Stomach (tissue), 9 donors: ENCODE results near the gene NHSL1. TPM values are rescaled to one million over a fixed set of nuclear protein-coding genes. Genes with fewer than 3 reads are reported as not detected.

Experiments used
- DNase-seq, 2 donors: peaks; one replicate each; pipeline versions ENCODE4 v3.0.0 to v3.0.0-alpha.2; 2013 to 2019
- H3K27ac ChIP-seq, 5 donors: fragments of 200-600 bp in 4 of 5; sonication (generic) in 4 of 5; one replicate each; pipeline ENCODE4 v1.5.1; 2013 to 2019; ENCODE audit warnings: mild to moderate bottlenecking in 1 of 5, moderate library complexity in 1 of 5
- H3K27me3 ChIP-seq, 3 donors: fragments of 200-600 bp; sonication (generic); one replicate each; pipeline ENCODE4 v1.5.1; 2017 to 2019; ENCODE audit warnings: mixed run types in 1 of 3
- H3K36me3 ChIP-seq, 4 donors: fragments of 200-600 bp; sonication (generic); 1 replicate in 3 of 4; 2 replicates in 1 of 4; pipeline ENCODE4 v1.5.1; 2016 to 2019
- H3K4me1 ChIP-seq, 4 donors: fragments of 200-600 bp; sonication (generic); one replicate each; pipeline ENCODE4 v1.5.1; 2016 to 2019
- H3K4me3 ChIP-seq, 4 donors: fragments of 200-600 bp; sonication (generic) in 3 of 4; one replicate each; pipeline ENCODE4 v1.5.1; 2016 to 2019; ENCODE audit warnings: mild to moderate bottlenecking in 1 of 4
- H3K9me3 ChIP-seq, 4 donors: fragments of 200-600 bp; sonication (generic); one replicate each; pipeline ENCODE4 v1.5.1; 2016 to 2019
- CTCF ChIP-seq, 7 experiments: fragments of 450-650 bp in 4 of 7; fragments of 200-600 bp in 3 of 7; sonication (generic) in 3 of 7; IDR thresholded peaks; one replicate each; pipeline ENCODE4 v1.5.1; 2016 to 2019; ENCODE audit warnings: antibody characterized with exemption in 7 of 7, control low read depth in 2 of 7, mild to moderate bottlenecking in 1 of 7
- EP300 ChIP-seq: sonication (generic); formaldehyde crosslinking; IDR thresholded peaks from one replicate; pipeline ENCODE4 v1.6.1; 2017; ENCODE audit warnings: antibody characterized with exemption
- POLR2A ChIP-seq, 4 donors: fragments of 450-650 bp; IDR thresholded peaks; one replicate each; pipeline ENCODE4 v1.6.1; 2016; ENCODE audit warnings: antibody characterized with exemption in 4 of 4, control low read depth in 2 of 4, mild to moderate bottlenecking in 1 of 4, moderate library complexity in 1 of 4
- POLR2AphosphoS5 ChIP-seq, 3 donors: sonication (generic); formaldehyde crosslinking; IDR thresholded peaks; one replicate each; pipeline ENCODE4 v1.6.1; 2016; ENCODE audit warnings: antibody characterized with exemption in 3 of 3
- WGBS, 5 donors: extraction: QIAGEN DNeasy Blood & Tissue Kit in 3 of 5; methylation state at CpG; one replicate each; pipeline versions ENCODE4 v1.1.5 to v1.1.7; 2013 to 2018; 5-methylcytosine and 5-hydroxymethylcytosine counted together
- intact Hi-C: fragments of 100-400 bp; cut with DNase I; formaldehyde crosslinking; loops from one replicate; pipeline ENCODE4 v1.15.1; 2023; ENCODE audit warnings: low total_unique reads
- polyA plus RNA-seq, 3 donors: library from polyadenylated mRNA; stranded (reverse); fragments of 200-250 nt; gene quantifications; one replicate each; pipeline ENCODE4 v1.2.3, GENCODE V29; 2013
- total RNA-seq, 5 donors: library from RNA; depleted of rRNA; stranded (reverse); fragments of >200 nt; gene quantifications; one replicate each; pipeline versions ENCODE4 v1.1.0 to v1.2.3, GENCODE V29; 2014 to 2016
- donor health status: healthy with polysubstance abuse.
- donor health status: Bipolar disorder and iron deficiency.
- donor health status: healthy.

Gene NHSL1
- total and polyA plus RNA-seq, 8 donors = 1.8 to 44.6 (median 27.4) TPM

- Histone ChIP-seq H3K27ac (peak overlapping the region in 4 of 5 donors; percentile 44 to 68 (median 58)), H3K9me3 (no peaks in the 10 kb centered on the region), H3K4me1 (peaks cover 6 to 57% (median 43%) of the 10 kb centered on the region in 4 donors), H3K27me3 (no peaks in the 10 kb centered on the region), H3K36me3 (no peaks in the 10 kb centered on the region), H3K4me3 (peak overlapping the region in 1 of 4 donors; percentile 28)
- 44 to 61% (median 57%) methylated on average over 3 of the region's 3 CpGs for WGBS, 5 donors
- intact Hi-C loops = no loop called here
- no peak for TF ChIP-seq EP300
- TF ChIP-seq CTCF (IDR thresholded peaks at IDR 0.05) = no peak
- TF ChIP-seq POLR2A (IDR thresholded peaks at IDR 0.05) = no peak
- TF ChIP-seq POLR2AphosphoS5 (IDR thresholded peaks at IDR 0.05) = no peak
- DNase-seq = no peak
Observed at GRCh38 chr6:138498629-138499302, 528 bp downstream of the NHSL1 start.

- Histone ChIP-seq H3K27me3 (no peaks in the 10 kb centered on the region), H3K4me1 (peaks cover 6 to 66% (median 50%) of the 10 kb centered on the region in 4 donors), H3K9me3 (no peaks in the 10 kb centered on the region), H3K36me3 (no peaks in the 10 kb centered on the region), H3K4me3 (no peak overlapping the region), H3K27ac (no peak overlapping the region)
- DNase-seq = no peak
- 79 to 95% (median 92%) methylated on average over 2 of the region's 2 CpGs for WGBS, 5 donors
- intact Hi-C loops = no loop called here
- TF ChIP-seq POLR2AphosphoS5 (IDR thresholded peaks at IDR 0.05) (no peak), CTCF (IDR thresholded peaks at IDR 0.05) (no peak), POLR2A (IDR thresholded peaks at IDR 0.05) (no peak), EP300 (no peak)
Observed at GRCh38 chr6:138497286-138497685, 2.0 kb downstream of the NHSL1 start.

- no peak for DNase-seq
- Histone ChIP-seq H3K36me3 (no peaks in the 10 kb centered on the region), H3K4me1 (peaks cover 0 to 66% (median 37%) of the 10 kb centered on the region in 4 donors), H3K4me3 (no peak overlapping the region), H3K27ac (peak overlapping the region in 2 of 5 donors; percentile 41 to 60), H3K9me3 (no peaks in the 10 kb centered on the region), H3K27me3 (no peaks in the 10 kb centered on the region)
- TF ChIP-seq POLR2AphosphoS5 (IDR thresholded peaks at IDR 0.05) = no peak
- intact Hi-C loops = no loop called here
Observed at GRCh38 chr6:138494312-138494711, 5.0 kb downstream of the NHSL1 start.

DNA sequence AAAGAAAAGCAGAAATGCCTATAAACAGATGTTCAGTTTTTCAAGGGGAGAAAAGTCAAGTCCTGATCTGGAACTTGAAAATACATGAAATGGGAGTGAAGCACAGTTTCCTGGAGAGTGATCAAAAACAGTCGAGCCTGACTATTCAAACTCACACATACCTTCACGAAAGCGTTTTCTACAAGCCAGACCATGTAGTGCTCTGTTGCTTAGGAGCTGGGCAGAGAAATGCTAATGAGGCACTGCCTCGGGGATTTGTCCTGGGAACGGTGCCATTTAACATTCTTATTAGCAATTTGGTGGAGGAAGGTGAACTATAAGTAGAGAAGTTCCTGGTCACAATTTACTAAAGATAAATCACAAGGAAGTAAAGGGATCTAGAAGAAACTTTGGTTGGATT is 5.9 kb downstream of the NHSL1 start:
- no peak overlapping the region for H3K4me3 ChIP-seq
- no peaks in the 10 kb centered on the region for H3K36me3 ChIP-seq
- H3K9me3 ChIP-seq = no peaks in the 10 kb centered on the region
- WGBS, 5 donors = 15 to 38% (median 24%) methylated on average over 5 of the region's 5 CpGs
- peak in 1 of 3 donors; percentile 40 for TF ChIP-seq POLR2AphosphoS5 (IDR thresholded peaks at IDR 0.05)
- no peak for TF ChIP-seq POLR2A (IDR thresholded peaks at IDR 0.05)
- TF ChIP-seq EP300 = no peak
- peaks cover 0 to 57% (median 28%) of the 10 kb centered on the region in 4 donors for H3K4me1 ChIP-seq
- peak in 1 of 2 donors; percentile 77 for DNase-seq
- peak overlapping the region; percentile 2 to 69 (median 41) for H3K27ac ChIP-seq
- intact Hi-C loops = no loop called here
- no peaks in the 10 kb centered on the region for H3K27me3 ChIP-seq

- Histone ChIP-seq H3K9me3 (no peaks in the 10 kb centered on the region), H3K4me3 (no peak overlapping the region), H3K36me3 (no peaks in the 10 kb centered on the region), H3K27me3 (no peaks in the 10 kb centered on the region), H3K27ac (peak overlapping the region in 3 of 5 donors; percentile 41 to 60 (median 41)), H3K4me1 (peaks cover 0 to 52% (median 25%) of the 10 kb centered on the region in 4 donors)
- WGBS, 5 donors = 29 to 56% (median 35%) methylated on average over 2 of the region's 2 CpGs
- TF ChIP-seq CTCF (IDR thresholded peaks at IDR 0.05) (no peak), EP300 (no peak), POLR2A (IDR thresholded peaks at IDR 0.05) (no peak), POLR2AphosphoS5 (IDR thresholded peaks at IDR 0.05) (no peak)
- DNase-seq = no peak
- intact Hi-C loops = no loop called here
Observed at GRCh38 chr6:138492871-138493270, 6.4 kb downstream of the NHSL1 start.
